Endothelial cell of umbilical vein (primary cell): Measurements from ENCODE around the gene EMC8. TPM values are rescaled to one million over a fixed set of nuclear protein-coding genes. Genes with fewer than 3 reads are reported as not detected.

ENCODE experiments used
- BruUV-seq: library from RNA; stranded (reverse); fragments of 400-500 nt; replicated peaks from 2 replicates; lab custom pipeline; 2021; lab: Mats Ljungman, UMichigan
- CTCF ChIA-PET: fragments of 300-600, 350-600 bp; sonication (Branson Sonifier 250); formaldehyde crosslinking; loops from one replicate; lab custom pipeline; 2021; ENCODE audit warnings: antibody characterized with exemption, inconsistent platforms; lab: Charles Lee
- POLR2A ChIA-PET: fragments of 300-600, 350-600 bp; sonication (Branson Sonifier 250); formaldehyde crosslinking; loops from one replicate; lab custom pipeline; 2021; ENCODE audit warnings: antibody characterized with exemption, inconsistent platforms; lab: Charles Lee
- DNase-seq: peaks from one replicate; pipeline ENCODE4 v3.0.0-alpha.2; 2011; ENCODE audit warnings: low read depth, low spot score
- FAIRE-seq: peaks from 2 replicates; lab custom pipeline; 2011; peaks lifted over from hg19 to GRCh38; lab: Jason Lieb, UNC
- H2AFZ ChIP-seq: 2 replicates; pipeline ENCODE4 v1.6.0; 2012; ENCODE audit warnings: low read depth, low read length, control low read depth, inconsistent platforms
- H3K27ac ChIP-seq: 2 replicates; pipeline ENCODE4 v1.5.1; 2011; ENCODE audit warnings: low read depth, mild to moderate bottlenecking, control low read depth, low read length, moderate library complexity; ENCODE audit not compliant: insufficient read depth
- H3K27me3 ChIP-seq, 2 experiments: 2 replicates each; pipeline versions ENCODE4 v1.6.0 to v1.6.1; 2011; ENCODE audit warnings: low read length in 2 of 2, mixed read lengths in 1 of 2; ENCODE audit not compliant: control insufficient read depth in 2 of 2, insufficient read depth in 2 of 2
- H3K36me3 ChIP-seq, 2 experiments: 2 replicates in 1 of 2; 3 replicates in 1 of 2; pipeline ENCODE4 v1.5.1; 2011; ENCODE audit warnings: low read length in 2 of 2, mild to moderate bottlenecking in 1 of 2, moderate library complexity in 1 of 2; ENCODE audit not compliant: control insufficient read depth in 2 of 2, insufficient read depth in 2 of 2; ENCODE audit errors: extremely low read depth in 1 of 2
- H3K4me1 ChIP-seq: 3 replicates; pipeline ENCODE4 v1.5.1; 2011; ENCODE audit warnings: mild to moderate bottlenecking, low read length; ENCODE audit not compliant: control insufficient read depth, insufficient read depth; ENCODE audit errors: extremely low read depth
- H3K4me2 ChIP-seq: 2 replicates; pipeline ENCODE4 v1.6.1; 2011; ENCODE audit warnings: low read length, control low read depth, mixed read lengths; ENCODE audit not compliant: insufficient read depth
- H3K4me3 ChIP-seq, 3 experiments: fragments of 200-600 bp in 1 of 3; sonication (generic), shearing (Covaris generic) in 1 of 3; replicated peaks in 1 of 3; 2 replicates each; pipeline ENCODE4 v1.5.1; 2011 to 2016; ENCODE audit warnings: control low read depth in 3 of 3, low read length in 3 of 3, mild to moderate bottlenecking in 2 of 3, inconsistent platforms in 1 of 3, low read depth in 1 of 3, moderate library complexity in 1 of 3; ENCODE audit not compliant: insufficient read depth in 1 of 3
- H3K79me2 ChIP-seq: 2 replicates; pipeline ENCODE4 v1.6.0; 2012; ENCODE audit warnings: low read length, inconsistent platforms; ENCODE audit not compliant: control insufficient read depth, insufficient read depth
- H3K9ac ChIP-seq: replicated peaks from 2 replicates; pipeline ENCODE3; 2011; ENCODE audit warnings: low read length, control low read depth; ENCODE audit not compliant: insufficient read depth; ENCODE audit errors: extremely low read depth
- H3K9me1 ChIP-seq: replicated peaks from 3 replicates; pipeline ENCODE4 v1.6.0; 2011; ENCODE audit warnings: mild to moderate bottlenecking, low read length; ENCODE audit not compliant: control insufficient read depth, insufficient read depth; ENCODE audit errors: extremely low read depth
- H3K9me3 ChIP-seq: replicated peaks from 2 replicates; pipeline ENCODE4 v1.5.1; 2012; ENCODE audit warnings: low read length, inconsistent platforms; ENCODE audit not compliant: control insufficient read depth, insufficient read depth
- H4K20me1 ChIP-seq: replicated peaks from 2 replicates; pipeline ENCODE3; 2011; ENCODE audit warnings: mild to moderate bottlenecking, low read length; ENCODE audit not compliant: control insufficient read depth, insufficient read depth; ENCODE audit errors: extremely low read depth
- EZH2 ChIP-seq: IDR thresholded peaks from 2 replicates; pipeline ENCODE4 v1.6.1; 2012; ENCODE audit warnings: borderline replicate concordance, low read depth, mild to moderate bottlenecking, moderate library complexity, low read length, inconsistent platforms; ENCODE audit not compliant: severe bottlenecking
- FOS ChIP-seq: IDR thresholded peaks from 2 replicates; pipeline ENCODE4 v1.6.1; 2011; ENCODE audit warnings: mild to moderate bottlenecking, low read length, moderate library complexity, borderline replicate concordance; ENCODE audit not compliant: insufficient read depth
- MYC ChIP-seq: IDR thresholded peaks from one replicate; pipeline ENCODE4 v1.6.1; 2011; ENCODE audit warnings: mild to moderate bottlenecking, low read depth, low read length
- POLR2A ChIP-seq: IDR thresholded peaks from 2 replicates; pipeline ENCODE4 v1.6.1; 2012; ENCODE audit warnings: low read depth, mild to moderate bottlenecking, control low read depth, low read length
- dilution Hi-C: fragments of 300-500 bp; cut with MboI; formaldehyde crosslinking; loops from one replicate; pipeline ENCODE4 v1.15.0; 2019; ENCODE audit warnings: low sequenced_read_pairs; ENCODE audit not compliant: extremely low pct_ligation_motif_present
- intact Hi-C: fragments of 100-400 bp; cut with micrococcal nuclease; formaldehyde crosslinking; loops from one replicate; pipeline ENCODE4 v1.10.0; 2022
- polyA plus RNA-seq, 4 experiments: library from polyadenylated mRNA; depleted of rRNA in 3 of 4; stranded (reverse) in 3 of 4; unstranded in 1 of 4; fragments of >200 nt; gene quantifications; 2 replicates each; pipeline versions ENCODE4 v1.2.1 to v1.2.3, GENCODE V29; 2011 to 2012; ENCODE audit warnings: missing spikeins in 1 of 4
- total RNA-seq: library from RNA; stranded (reverse); gene quantifications from 2 replicates; pipeline ENCODE4 v1.2.3, GENCODE V29; 2021

The EMC8 gene
- total and polyA plus RNA-seq, 2 donors (not counting 3 experiments of a cell fraction or from before 2014, with no cell fraction given), result 51.2 to 59.6 TPM

GRCh38 chr16:85753559-85753958, 45.8 kb downstream of the EMC8 start:
- Histone ChIP-seq H3K4me2 (no peak overlapping the region), H3K79me2 (peaks cover 16% of the 10 kb centered on the region), H3K9ac (no peak overlapping the region), H3K36me3 (no peaks in the 10 kb centered on the region), H3K9me1 (no peaks in the 10 kb centered on the region), H3K27ac (no peak overlapping the region), H2AFZ (no peak overlapping the region), H3K27me3 (no peaks in the 10 kb centered on the region), H4K20me1 (no peaks in the 10 kb centered on the region), H3K4me1 (peaks cover 24% of the 10 kb centered on the region), H3K9me3 (no peaks in the 10 kb centered on the region), H3K4me3 (no peak overlapping the region)
- dilution Hi-C loops (no loop called here), intact Hi-C loops (no loop called here)
- no TSS peak for BruUV-seq
- POLR2A ChIA-PET, result no interaction called here
- CTCF ChIA-PET, result no interaction called here
- FAIRE-seq, result no peak
- TF ChIP-seq POLR2A, result no peak
- no peak for TF ChIP-seq FOS
- TF ChIP-seq MYC, result no peak
- DNase-seq, result no peak

- POLR2A ChIA-PET, result no interaction called here
- H4K20me1 ChIP-seq, result no peaks in the 10 kb centered on the region
- H3K4me1 ChIP-seq, result peaks cover 24% of the 10 kb centered on the region
- intact Hi-C loops (loop anchor here (1.0 kb wide), 1 partner anchor 48 kb away; no protein-coding TSS in a partner anchor), dilution Hi-C loops (no loop called here)
- BruUV-seq, result no TSS peak
- peak overlapping the region; percentile 81 for H3K4me2 ChIP-seq
- peak overlapping the region; percentile 26 for H2AFZ ChIP-seq
- DNase-seq (no peak), FAIRE-seq (no peak)
- no peaks in the 10 kb centered on the region for H3K27me3 ChIP-seq
- TF ChIP-seq FOS (no peak), EZH2 (no peak)
- no peaks in the 10 kb centered on the region for H3K9me1 ChIP-seq
- H3K79me2 ChIP-seq, result peaks cover 21% of the 10 kb centered on the region
- no peaks in the 10 kb centered on the region for H3K9me3 ChIP-seq
- no peak overlapping the region for H3K9ac ChIP-seq
- no peak overlapping the region for H3K4me3 ChIP-seq
- no peaks in the 10 kb centered on the region for H3K36me3 ChIP-seq
- H3K27ac ChIP-seq, result peak overlapping the region; percentile 50
- CTCF ChIA-PET, result interaction anchor here (0.8 to 1.4 kb wide), 6 partner anchors 11 to 36 kb away, joined by 3 read pairs; no protein-coding TSS in a partner anchor
Measured at GRCh38 chr16:85752511-85753420, 46.6 kb downstream of the EMC8 start.
